ENCODE data around the gene PRSS50. TPM values are rescaled to one million over a fixed set of nuclear protein-coding genes. Genes with fewer than 3 reads are reported as not detected.

The PRSS50 gene
- total RNA-seq, 1 experiment from 2014 or later: not detected

GRCh38 chr3:46670000-46670890 lies 47.4 kb downstream of the PRSS50 start:
- no peaks in the 10 kb centered on the region for H3K79me2 ChIP-seq (ENCODE audit: insufficient read depth, low read length)
- no TSS peak for BruUV-seq (replicated peaks)
- no peak overlapping the region for H3K4me3 ChIP-seq (replicated peaks in 1 of 2; ENCODE audit: low read depth in 1 of 2, low read length in 2 of 2)
- H3K27ac ChIP-seq (ENCODE audit: low read depth, low read length): no peak overlapping the region
- intact Hi-C loops (cut with micrococcal nuclease): no loop called here
- H3K9me3 ChIP-seq (ENCODE audit: control insufficient read depth in 1 of 2, insufficient read depth in 1 of 2, low read depth in 1 of 2, low read length in 2 of 2): no peaks in the 10 kb centered on the region
- ChIA-PET RAD21 (ENCODE audit: low non-redundant PET in 1 of 2, low total read pairs in 2 of 2, uncharacterized antibody in 2 of 2, unreplicated experiment in 2 of 2) (no interaction called here), POLR2A (no interaction called here), CTCF (no interaction called here)
- no peaks in the 10 kb centered on the region for H3K27me3 ChIP-seq (ENCODE audit: insufficient read depth, low read length)
- no peaks in the 10 kb centered on the region for H3K4me1 ChIP-seq (ENCODE audit: control insufficient read depth in 1 of 2, insufficient read depth in 2 of 2, low read length in 2 of 2)
- no peak for DNase-seq (ENCODE audit: low read depth, low spot score)
- no peaks in the 10 kb centered on the region for H4K20me1 ChIP-seq (ENCODE audit: insufficient read depth)
- no peak for ATAC-seq
- TF ChIP-seq SP1 (IDR thresholded peaks at IDR 0.05; ENCODE audit: low read depth) (no peak), ELF1 (IDR thresholded peaks at IDR 0.05; ENCODE audit: borderline replicate concordance, low read depth) (no peak), ZNF274 (IDR thresholded peaks at IDR 0.05; ENCODE audit: low read depth, low read length) (no peak), JUND (IDR thresholded peaks at IDR 0.05) (no peak), EZH2phosphoT487 (IDR thresholded peaks at IDR 0.05; ENCODE audit: borderline replicate concordance) (no peak), REST (IDR thresholded peaks at IDR 0.05; ENCODE audit: low read depth) (no peak)
- H2AFZ ChIP-seq (ENCODE audit: low read depth, low read length, poor library complexity, severe bottlenecking): no peak overlapping the region
- H3K9me2 ChIP-seq (ENCODE audit: insufficient read depth): no peaks in the 10 kb centered on the region
- H3K36me3 ChIP-seq (ENCODE audit: control insufficient read depth in 1 of 2, insufficient read depth in 2 of 2, low read length in 2 of 2): no peaks in the 10 kb centered on the region
- H3K4me2 ChIP-seq (ENCODE audit: low read length): no peak overlapping the region
- no peak overlapping the region for H3K9ac ChIP-seq (ENCODE audit: low read length)
